Neutrophil (primary cell): ENCODE results near the gene RAB11FIP5.

ENCODE experiments used
- H3K27ac ChIP-seq: fragments of 200-600 bp; sonication (generic); 2 replicates; pipeline ENCODE4 v1.5.1; 2016; ENCODE audit warnings: mild to moderate bottlenecking, moderate library complexity
- H3K27me3 ChIP-seq: fragments of 200-600 bp; sonication (generic); 2 replicates; pipeline ENCODE4 v1.6.0; 2016; ENCODE audit warnings: mild to moderate bottlenecking
- H3K36me3 ChIP-seq: fragments of 200-600 bp; sonication (generic); 2 replicates; pipeline ENCODE4 v1.5.1; 2017
- H3K4me1 ChIP-seq, 2 experiments: fragments of 200-600 bp in 1 of 2; sonication (generic) in 1 of 2; 1 replicate in 1 of 2; 2 replicates in 1 of 2; pipeline versions ENCODE4 v1.5.1 to v1.6.1; 2013 to 2016; ENCODE audit warnings: low read depth in 1 of 2, low read length in 1 of 2, mild to moderate bottlenecking in 1 of 2, moderate library complexity in 1 of 2; ENCODE audit not compliant: control insufficient read depth in 1 of 2, insufficient read depth in 1 of 2
- H3K4me3 ChIP-seq, 2 experiments: fragments of 200-600 bp in 1 of 2; sonication (generic) in 1 of 2; 1 replicate in 1 of 2; 2 replicates in 1 of 2; pipeline ENCODE4 v1.5.1; 2013 to 2016; ENCODE audit warnings: low read depth in 1 of 2, low read length in 1 of 2, mild to moderate bottlenecking in 1 of 2, moderate library complexity in 1 of 2
- H3K9me3 ChIP-seq: fragments of 200-600 bp; sonication (generic); 2 replicates; pipeline ENCODE4 v1.5.1; 2016
- CTCF ChIP-seq: fragments of 200-600 bp; sonication (generic); IDR thresholded peaks from 2 replicates; pipeline ENCODE4 v1.5.1; 2016; ENCODE audit warnings: antibody characterized with exemption

RAB11FIP5 gene

DNA sequence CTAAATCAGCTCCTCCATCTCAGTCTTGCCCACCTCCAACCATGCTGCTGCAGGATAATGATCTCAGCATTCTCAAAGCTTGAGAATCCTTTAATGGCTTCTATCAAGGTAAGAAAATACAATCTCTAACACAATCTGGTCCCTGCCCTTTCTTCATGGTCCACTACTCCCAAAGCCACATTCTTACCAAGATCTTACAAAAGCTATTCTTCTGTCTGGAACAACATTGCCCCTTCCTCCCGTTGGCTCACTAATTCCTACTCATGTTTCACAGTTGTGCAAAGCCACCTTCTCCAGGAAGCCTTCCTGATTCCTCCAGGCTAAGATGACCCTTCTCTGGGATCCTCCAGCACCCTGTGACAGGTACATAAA, 35.3 kb downstream of the RAB11FIP5 start:
- Histone ChIP-seq H3K36me3 (no peaks in the 10 kb centered on the region), H3K27ac (no peak overlapping the region), H3K4me1 (peaks cover under 1 to 4% of the 10 kb centered on the region in 2 experiments), H3K27me3 (peaks cover 37% of the 10 kb centered on the region), H3K9me3 (no peaks in the 10 kb centered on the region), H3K4me3 (no peak overlapping the region)
- no peak for TF ChIP-seq CTCF

DNA sequence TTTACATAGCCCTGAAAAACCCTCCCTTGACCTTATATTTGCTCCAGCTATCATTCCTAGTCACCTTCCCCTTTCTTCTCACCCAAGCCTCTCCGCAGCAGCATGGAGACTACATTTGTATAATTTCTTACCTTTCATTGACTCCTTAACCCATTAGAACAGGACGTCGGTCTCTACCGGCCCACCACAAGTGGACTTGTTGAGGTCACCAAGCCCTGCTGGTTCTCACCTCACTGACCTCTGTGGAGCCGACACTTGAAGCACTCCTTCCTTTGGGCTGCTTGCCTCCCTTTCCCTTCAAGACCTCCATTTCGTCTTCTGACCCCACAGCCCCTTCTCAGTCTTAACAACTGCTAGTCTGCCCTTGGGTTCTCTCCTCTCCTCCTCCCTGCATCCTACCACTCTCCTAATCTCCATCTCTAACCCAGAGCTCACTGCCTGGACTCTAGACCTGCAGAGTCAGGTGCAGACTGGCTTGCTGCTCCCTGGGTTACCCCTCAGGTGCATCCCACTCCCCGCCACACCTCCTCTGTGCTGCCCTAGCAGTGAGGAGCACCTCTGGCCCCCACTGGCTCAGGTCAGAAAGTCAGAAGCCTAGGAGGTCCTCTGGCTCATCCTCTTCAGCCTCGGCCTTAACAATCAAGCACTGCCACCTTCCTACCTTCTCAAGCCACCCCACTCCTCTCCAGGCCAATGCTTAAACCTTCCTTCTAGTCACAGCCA, 35.9 kb downstream of the RAB11FIP5 start:
- Histone ChIP-seq H3K36me3 (no peaks in the 10 kb centered on the region), H3K4me1 (peaks cover 6 to 9% of the 10 kb centered on the region in 2 experiments), H3K4me3 (no peak overlapping the region), H3K27ac (no peak overlapping the region), H3K27me3 (peaks cover 37% of the 10 kb centered on the region), H3K9me3 (no peaks in the 10 kb centered on the region)
- TF ChIP-seq CTCF, result no peak

DNA sequence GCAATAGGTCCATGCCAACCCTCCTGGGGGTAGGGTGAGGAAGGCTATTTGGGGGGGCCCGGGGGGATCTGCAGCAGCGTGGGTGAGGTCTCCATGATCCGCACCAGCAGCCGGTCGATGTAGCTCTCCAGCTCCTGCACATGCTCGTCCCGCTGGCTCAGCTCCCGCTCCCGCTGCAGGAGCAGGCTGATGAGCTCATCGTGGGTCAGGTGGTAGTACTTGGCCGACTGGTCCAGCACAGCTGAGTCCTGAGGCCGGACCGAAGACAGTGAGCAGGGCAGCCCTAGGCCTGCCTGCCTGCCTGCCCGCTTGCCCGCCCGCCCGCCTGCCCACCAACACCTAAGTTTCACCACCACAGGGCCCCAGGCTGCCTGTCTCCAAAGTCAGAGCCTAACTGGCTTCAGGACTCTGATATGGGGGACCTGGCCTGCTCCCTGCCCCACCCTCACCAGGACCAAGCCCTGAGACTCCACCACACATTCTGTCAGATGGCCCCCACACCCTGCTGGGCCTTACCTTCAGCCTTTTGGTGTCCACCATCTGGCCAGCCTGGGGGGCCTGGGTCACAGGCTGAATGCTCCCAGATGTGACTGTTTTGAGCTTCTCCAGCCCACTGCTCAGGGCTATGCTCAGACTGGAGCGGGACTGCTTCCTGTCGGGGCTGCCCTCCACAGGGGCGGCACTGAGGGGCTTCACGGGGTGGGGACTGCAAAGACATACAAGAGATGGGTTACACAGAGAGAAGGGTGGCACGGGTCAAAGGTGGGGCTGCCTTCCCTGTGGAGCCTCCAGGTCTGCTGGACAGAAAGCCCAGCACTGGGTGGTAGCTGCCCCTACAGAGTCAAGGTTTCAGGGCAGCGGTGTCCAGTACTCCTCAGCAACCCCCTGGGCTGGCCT, 37.0 kb downstream of the RAB11FIP5 start:
- Histone ChIP-seq H3K36me3 (no peaks in the 10 kb centered on the region), H3K4me1 (peaks cover 8 to 14% of the 10 kb centered on the region in 2 experiments), H3K27ac (no peak overlapping the region), H3K4me3 (no peak overlapping the region), H3K27me3 (peaks cover 34% of the 10 kb centered on the region), H3K9me3 (no peaks in the 10 kb centered on the region)
- no peak for TF ChIP-seq CTCF

DNA sequence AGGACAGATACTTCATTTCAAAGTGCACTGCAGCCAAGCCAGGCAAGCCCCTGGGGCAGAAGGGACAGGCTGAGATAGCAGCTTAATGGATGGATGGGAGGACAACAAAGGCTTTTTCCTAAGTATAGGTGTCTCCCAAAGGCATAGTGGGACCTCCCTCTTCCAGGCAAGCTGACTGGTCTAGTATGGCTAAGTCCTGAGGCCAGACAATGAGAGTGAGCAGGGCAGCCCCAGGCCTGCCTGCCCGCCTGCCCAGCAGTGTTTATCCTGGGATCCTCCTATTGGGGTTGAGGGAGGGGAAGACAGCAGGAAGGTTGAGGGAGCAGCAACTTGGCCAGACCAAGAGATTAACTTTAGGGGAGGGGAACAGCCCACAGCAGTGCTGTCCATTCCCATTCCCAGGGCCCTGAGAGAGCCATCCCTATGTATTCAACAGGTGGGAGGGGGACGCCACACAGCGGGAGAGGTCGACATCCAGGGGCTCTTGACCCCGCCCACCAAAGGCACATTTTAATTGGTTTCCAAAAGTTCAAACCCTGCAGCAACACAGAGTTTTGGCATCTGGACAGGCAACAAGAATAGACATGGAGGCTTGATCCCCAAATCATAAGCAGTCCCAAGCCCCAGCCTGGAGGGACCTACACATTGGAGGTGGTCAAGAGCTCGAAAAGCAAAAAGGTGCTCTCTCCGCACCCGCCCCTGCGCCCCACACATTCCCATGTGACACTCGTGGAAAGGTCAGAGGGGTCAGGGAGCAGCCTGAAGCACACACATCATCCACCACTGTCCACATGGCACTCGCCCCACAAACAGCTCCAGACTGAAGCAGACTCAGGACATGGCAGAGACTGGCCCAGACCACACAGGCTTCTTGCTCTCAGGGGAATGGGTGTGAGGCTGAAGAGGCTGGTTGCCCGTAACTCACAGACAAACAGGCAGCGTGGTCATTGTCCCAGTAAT, 38.4 kb downstream of the RAB11FIP5 start:
- Histone ChIP-seq H3K36me3 (no peaks in the 10 kb centered on the region), H3K9me3 (no peaks in the 10 kb centered on the region), H3K27ac (no peak overlapping the region), H3K4me1 (peaks cover 16 to 22% of the 10 kb centered on the region in 2 experiments), H3K27me3 (peaks cover 23% of the 10 kb centered on the region), H3K4me3 (no peak overlapping the region)
- no peak for TF ChIP-seq CTCF

- no peaks in the 10 kb centered on the region for H3K36me3 ChIP-seq
Observed at GRCh38 chr2:73072416-73072815, 40.3 kb downstream of the RAB11FIP5 start.

More at GRCh38 chr2:73072416-73072815, 40.3 kb downstream of the RAB11FIP5 start:
- Histone ChIP-seq H3K9me3 (no peaks in the 10 kb centered on the region), H3K27me3 (peaks cover 10% of the 10 kb centered on the region), H3K4me1 (peaks cover 35 to 42% of the 10 kb centered on the region in 2 experiments), H3K27ac (peak overlapping the region; percentile 87), H3K4me3 (peak overlapping the region; percentile 95 to 98)
- TF ChIP-seq CTCF, result no peak
